Esophagus muscularis mucosa (tissue), 4 donors: Measurements from ENCODE around the gene CNBP. TPM values are rescaled to one million over a fixed set of nuclear protein-coding genes. Genes with fewer than 3 reads are reported as not detected.
"Not testable (repeated sequence)": the region's sequence is repeated elsewhere in the genome, so short reads cannot be mapped to it uniquely, and the experiment has no call there.

Experiments used
- DNase-seq: peaks from one replicate; pipeline ENCODE4 v3.0.0-alpha.2; 2017; ENCODE audit errors: extremely low spot score
- H3K27ac ChIP-seq, 4 donors: fragments of 200-600 bp; sonication (generic); replicated peaks in 1 of 4; 1 replicate in 3 of 4; 2 replicates in 1 of 4; pipeline ENCODE4 v1.5.1; 2016 to 2019; ENCODE audit warnings: mild to moderate bottlenecking in 1 of 4
- H3K27me3 ChIP-seq, 4 donors: fragments of 200-600 bp; sonication (generic); one replicate each; pipeline versions ENCODE4 v1.5.1 to v1.6.0; 2016 to 2019
- H3K36me3 ChIP-seq, 4 donors: fragments of 200-600 bp; sonication (generic); one replicate each; pipeline ENCODE4 v1.5.1; 2016 to 2019
- H3K4me1 ChIP-seq, 4 donors: fragments of 200-600 bp; sonication (generic); one replicate each; pipeline ENCODE4 v1.5.1; 2016 to 2019
- H3K4me3 ChIP-seq, 4 donors: fragments of 200-600 bp; sonication (generic); 1 replicate in 2 of 4; 2 replicates in 2 of 4; pipeline ENCODE4 v1.5.1; 2016 to 2019; ENCODE audit warnings: mild to moderate bottlenecking in 4 of 4, moderate library complexity in 1 of 4
- H3K9me3 ChIP-seq, 4 donors: fragments of 200-600 bp; sonication (generic); 1 replicate in 3 of 4; 2 replicates in 1 of 4; pipeline ENCODE4 v1.5.1; 2016 to 2019
- EP300 ChIP-seq: sonication (generic); formaldehyde crosslinking; IDR thresholded peaks from one replicate; pipeline ENCODE4 v1.6.1; 2017; ENCODE audit warnings: antibody characterized with exemption
- POLR2A ChIP-seq: fragments of 450-650 bp; IDR thresholded peaks from one replicate; pipeline ENCODE4 v1.6.1; 2017; ENCODE audit warnings: antibody characterized with exemption, moderate library complexity, mild to moderate bottlenecking, low read depth
- POLR2AphosphoS5 ChIP-seq, 2 donors: sonication (generic); formaldehyde crosslinking; IDR thresholded peaks; one replicate each; pipeline ENCODE4 v1.6.1; 2017; ENCODE audit warnings: antibody characterized with exemption in 2 of 2
- WGBS: methylation state at CpG from one replicate; pipeline ENCODE4 v1.1.5; 2018; 5-methylcytosine and 5-hydroxymethylcytosine counted together
- intact Hi-C: fragments of 100-400 bp; cut with DNase I; formaldehyde crosslinking; loops from one replicate; pipeline ENCODE4 v1.15.1; 2023
- total RNA-seq, 4 donors: library from RNA; depleted of rRNA; stranded (reverse); fragments of >200 nt; gene quantifications; one replicate each; pipeline versions ENCODE4 v1.1.0 to v1.2.1, GENCODE V29; 2016
- TF ChIP-seq, protein P1 (sequence below), 3 experiments: fragments of 200-600 bp in 2 of 3; fragments of 450-650 bp in 1 of 3; sonication (generic) in 2 of 3; IDR thresholded peaks; one replicate each; pipeline ENCODE4 v1.5.1; 2017 to 2019; ENCODE audit warnings: antibody characterized with exemption in 3 of 3, mild to moderate bottlenecking in 2 of 3, moderate library complexity in 1 of 3

CNBP gene
- total RNA-seq, 4 donors from 2014 or later: 395 to 523 (median 469) TPM

DNA sequence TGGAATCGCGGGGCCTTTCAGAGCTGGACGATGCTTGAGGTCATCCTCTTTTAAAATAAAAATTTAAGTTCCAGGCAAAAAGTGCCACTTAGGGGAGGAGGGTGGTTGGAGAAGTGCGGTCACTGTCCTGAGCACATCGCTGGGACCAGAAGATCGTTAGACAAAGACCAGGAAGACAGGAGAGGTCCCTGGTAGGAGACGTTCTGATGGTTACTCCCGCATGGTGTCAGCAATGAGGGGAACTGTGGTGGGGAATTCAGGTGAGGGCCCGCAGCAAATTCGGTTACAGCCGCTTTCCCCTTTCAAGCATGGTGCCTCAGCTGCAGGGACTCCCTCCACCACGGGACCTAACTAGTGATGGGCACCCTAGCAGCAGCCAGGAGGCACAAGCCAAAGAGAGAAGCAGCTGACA, 21.8 kb downstream of the CNBP start:
- H3K36me3 ChIP-seq: peaks cover 22 to 44% (median 38%) of the 10 kb centered on the region in 4 donors
- DNase-seq: no peak
- 2% methylated on average over 12 of the region's 12 CpGs for WGBS

GRCh38 chr3:129160891-129161859, 22.5 kb downstream of the CNBP start, which contains the start of gene ISY1:
ISY1 (minus strand) TSS chr3:129161063; CDS start chr3:129160975, 88 bp downstream.
- H3K27me3 ChIP-seq: no peaks in the 10 kb centered on the region
- TF ChIP-seq, protein P1, sequence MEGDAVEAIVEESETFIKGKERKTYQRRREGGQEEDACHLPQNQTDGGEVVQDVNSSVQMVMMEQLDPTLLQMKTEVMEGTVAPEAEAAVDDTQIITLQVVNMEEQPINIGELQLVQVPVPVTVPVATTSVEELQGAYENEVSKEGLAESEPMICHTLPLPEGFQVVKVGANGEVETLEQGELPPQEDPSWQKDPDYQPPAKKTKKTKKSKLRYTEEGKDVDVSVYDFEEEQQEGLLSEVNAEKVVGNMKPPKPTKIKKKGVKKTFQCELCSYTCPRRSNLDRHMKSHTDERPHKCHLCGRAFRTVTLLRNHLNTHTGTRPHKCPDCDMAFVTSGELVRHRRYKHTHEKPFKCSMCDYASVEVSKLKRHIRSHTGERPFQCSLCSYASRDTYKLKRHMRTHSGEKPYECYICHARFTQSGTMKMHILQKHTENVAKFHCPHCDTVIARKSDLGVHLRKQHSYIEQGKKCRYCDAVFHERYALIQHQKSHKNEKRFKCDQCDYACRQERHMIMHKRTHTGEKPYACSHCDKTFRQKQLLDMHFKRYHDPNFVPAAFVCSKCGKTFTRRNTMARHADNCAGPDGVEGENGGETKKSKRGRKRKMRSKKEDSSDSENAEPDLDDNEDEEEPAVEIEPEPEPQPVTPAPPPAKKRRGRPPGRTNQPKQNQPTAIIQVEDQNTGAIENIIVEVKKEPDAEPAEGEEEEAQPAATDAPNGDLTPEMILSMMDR (IDR thresholded peaks at IDR 0.05): peak; percentile 64 to 78 (median 66)
- TF ChIP-seq POLR2A (peak; percentile 60), EP300 (no peak), POLR2AphosphoS5 (IDR thresholded peaks at IDR 0.05) (peak; percentile 85 to 96)
- H3K27ac ChIP-seq: peak within 1 kb of the TSS; percentile 93 to 97 (median 94)
- H3K4me1 ChIP-seq: peaks cover 24 to 31% (median 27%) of the 10 kb centered on the region in 4 donors
- under 1% methylated on average over 49 of the region's 67 CpGs for WGBS
- H3K4me3 ChIP-seq: peak within 1 kb of the TSS; percentile 76 to 91 (median 80)
- peak; percentile 97 for DNase-seq
- H3K9me3 ChIP-seq: no peaks in the 10 kb centered on the region
- intact Hi-C loops: no loop called here
- peaks cover 21 to 44% (median 38%) of the 10 kb centered on the region in 4 donors for H3K36me3 ChIP-seq

More for the DNA sequence above, 21.8 kb downstream of the CNBP start:
- H3K27me3 ChIP-seq: no peaks in the 10 kb centered on the region
- TF ChIP-seq, protein P1 (IDR thresholded peaks at IDR 0.05): no peak
- TF ChIP-seq EP300: no peak
- TF ChIP-seq POLR2A: no peak
- intact Hi-C loops: no loop called here
- peaks cover 24 to 31% (median 27%) of the 10 kb centered on the region in 4 donors for H3K4me1 ChIP-seq
- peak overlapping the region; percentile 76 to 91 (median 80) for H3K4me3 ChIP-seq
- H3K9me3 ChIP-seq: no peaks in the 10 kb centered on the region
- H3K27ac ChIP-seq: peak overlapping the region; percentile 93 to 97 (median 94)

DNA sequence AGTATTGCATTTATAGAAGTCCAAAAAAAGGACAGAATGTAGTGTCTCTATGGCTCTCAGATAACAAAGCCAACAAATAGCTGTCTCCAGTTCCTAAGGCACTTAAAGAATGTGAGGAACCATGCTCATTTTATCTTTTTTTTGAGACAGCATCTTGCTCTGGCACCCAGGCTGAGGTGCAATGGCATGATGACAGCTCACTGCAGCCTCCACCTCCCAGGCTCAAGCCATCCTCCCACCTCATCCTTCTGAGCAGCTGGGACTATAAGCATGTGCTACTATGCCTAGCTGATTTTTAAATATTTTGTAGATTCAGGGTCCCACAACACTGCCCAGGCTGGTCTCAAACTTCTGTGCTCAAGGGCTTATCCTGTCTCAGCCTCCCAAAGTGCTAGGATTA, 38.9 kb downstream of the CNBP start:
- TF ChIP-seq EP300 (no peak), POLR2AphosphoS5 (IDR thresholded peaks at IDR 0.05) (no peak), POLR2A (no peak)
- TF ChIP-seq, protein P1 (IDR thresholded peaks at IDR 0.05): no peak
- H3K27me3 ChIP-seq: no peaks in the 10 kb centered on the region
- no peaks in the 10 kb centered on the region for H3K9me3 ChIP-seq
- H3K4me1 ChIP-seq: no peaks in the 10 kb centered on the region
- no peak for DNase-seq
- intact Hi-C loops: no loop called here
- H3K36me3 ChIP-seq: peaks cover 48 to 89% (median 64%) of the 10 kb centered on the region in 4 donors
- H3K4me3 ChIP-seq: no peak overlapping the region
- H3K27ac ChIP-seq: no peak overlapping the region

GRCh38 chr3:129141011-129141410, 42.7 kb downstream of the CNBP start:
- intact Hi-C loops: not testable (repeated sequence)

GRCh38 chr3:129139911-129140310, 43.8 kb downstream of the CNBP start:
- Histone ChIP-seq H3K36me3 (peaks cover 59 to 94% (median 84%) of the 10 kb centered on the region in 4 donors), H3K9me3 (no peaks in the 10 kb centered on the region), H3K4me3 (no peak overlapping the region), H3K4me1 (no peaks in the 10 kb centered on the region), H3K27ac (no peak overlapping the region), H3K27me3 (no peaks in the 10 kb centered on the region)
- intact Hi-C loops: no loop called here
- no peak for TF ChIP-seq POLR2AphosphoS5 (IDR thresholded peaks at IDR 0.05)
- TF ChIP-seq, protein P1 (IDR thresholded peaks at IDR 0.05): no peak
- TF ChIP-seq EP300: no peak
- TF ChIP-seq POLR2A: no peak
- 50% methylated on average over 1 of the region's 1 CpG for WGBS
- no peak for DNase-seq

More at GRCh38 chr3:129141011-129141410, 42.7 kb downstream of the CNBP start:
- not testable (repeated sequence) for H3K4me1 ChIP-seq, H3K27ac ChIP-seq, H3K27me3 ChIP-seq, H3K4me3 ChIP-seq, H3K9me3 ChIP-seq, DNase-seq
- WGBS: 95% methylated on average over 5 of the region's 5 CpGs
- H3K36me3 ChIP-seq: peaks cover 60 to 92% (median 82%) of the 10 kb centered on the region in 4 donors

GRCh38 chr3:129136275-129136674, 47.4 kb downstream of the CNBP start:
- H3K36me3 ChIP-seq: peaks cover 77 to 100% (median 95%) of the 10 kb centered on the region in 4 donors

More at GRCh38 chr3:129136275-129136674, 47.4 kb downstream of the CNBP start:
- H3K4me3 ChIP-seq, H3K4me1 ChIP-seq, H3K27me3 ChIP-seq, H3K9me3 ChIP-seq, intact Hi-C loops, H3K27ac ChIP-seq, DNase-seq: not testable (repeated sequence)
- 92% methylated on average over 10 of the region's 10 CpGs for WGBS
